Measurements from ENCODE around the gene USP2.
"Not testable (repeated sequence)": the region's sequence is repeated elsewhere in the genome, so short reads cannot be mapped to it uniquely, and the experiment has no call there.

The USP2 gene

DNA sequence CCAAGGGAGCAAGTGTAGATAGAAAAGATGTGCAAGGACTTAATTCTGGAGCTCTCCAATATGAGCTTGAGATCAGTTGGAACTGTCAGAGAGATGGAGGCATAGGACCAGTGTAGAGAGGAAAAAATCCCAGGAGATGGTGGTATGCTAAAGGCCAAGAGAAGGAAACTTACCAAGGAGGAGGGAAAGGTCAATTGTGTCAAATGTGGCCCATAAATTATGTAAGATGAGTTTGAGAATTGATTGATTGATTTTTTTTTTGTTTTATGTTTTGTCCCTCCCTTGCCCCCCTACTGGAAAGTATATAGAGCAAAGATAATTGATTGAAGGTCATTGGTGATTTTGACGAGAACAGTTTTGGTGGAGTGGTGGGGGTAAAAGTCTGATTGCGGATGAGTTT, 2.8 kb upstream of the USP2 start:
- TF ChIP-seq, protein P1, sequence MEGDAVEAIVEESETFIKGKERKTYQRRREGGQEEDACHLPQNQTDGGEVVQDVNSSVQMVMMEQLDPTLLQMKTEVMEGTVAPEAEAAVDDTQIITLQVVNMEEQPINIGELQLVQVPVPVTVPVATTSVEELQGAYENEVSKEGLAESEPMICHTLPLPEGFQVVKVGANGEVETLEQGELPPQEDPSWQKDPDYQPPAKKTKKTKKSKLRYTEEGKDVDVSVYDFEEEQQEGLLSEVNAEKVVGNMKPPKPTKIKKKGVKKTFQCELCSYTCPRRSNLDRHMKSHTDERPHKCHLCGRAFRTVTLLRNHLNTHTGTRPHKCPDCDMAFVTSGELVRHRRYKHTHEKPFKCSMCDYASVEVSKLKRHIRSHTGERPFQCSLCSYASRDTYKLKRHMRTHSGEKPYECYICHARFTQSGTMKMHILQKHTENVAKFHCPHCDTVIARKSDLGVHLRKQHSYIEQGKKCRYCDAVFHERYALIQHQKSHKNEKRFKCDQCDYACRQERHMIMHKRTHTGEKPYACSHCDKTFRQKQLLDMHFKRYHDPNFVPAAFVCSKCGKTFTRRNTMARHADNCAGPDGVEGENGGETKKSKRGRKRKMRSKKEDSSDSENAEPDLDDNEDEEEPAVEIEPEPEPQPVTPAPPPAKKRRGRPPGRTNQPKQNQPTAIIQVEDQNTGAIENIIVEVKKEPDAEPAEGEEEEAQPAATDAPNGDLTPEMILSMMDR (conservative IDR thresholded peaks at IDR 0.05; ENCODE audit: low read length): peak; percentile 35
- no peak for DNase-seq (ENCODE audit: low read depth)
- no peak overlapping the region for H3K4me3 ChIP-seq (ENCODE audit: low read length)

DNA sequence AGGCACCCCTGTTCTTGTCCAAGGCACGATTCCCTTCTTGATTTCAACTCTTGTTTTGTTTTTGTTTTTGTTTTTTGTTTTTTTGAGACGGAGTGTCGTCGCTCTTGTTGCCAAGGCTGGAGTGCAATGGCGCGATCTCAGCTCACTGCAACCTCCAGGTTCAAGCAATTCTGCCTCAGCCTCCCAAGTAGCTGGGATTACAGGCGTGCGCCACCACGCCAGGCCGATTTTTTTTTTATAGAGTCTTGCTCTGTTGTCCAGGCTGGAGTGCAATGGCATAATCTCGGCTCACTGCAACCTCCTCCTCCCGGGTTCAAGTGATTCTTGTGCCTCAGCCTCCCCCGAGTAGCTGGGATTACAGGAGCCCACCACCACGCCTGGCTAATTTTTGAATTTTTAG, 1.0 kb upstream of the USP2 start:
- not testable (repeated sequence) for H3K4me3 ChIP-seq (ENCODE audit: low read length); DNase-seq (ENCODE audit: low read depth)

DNA sequence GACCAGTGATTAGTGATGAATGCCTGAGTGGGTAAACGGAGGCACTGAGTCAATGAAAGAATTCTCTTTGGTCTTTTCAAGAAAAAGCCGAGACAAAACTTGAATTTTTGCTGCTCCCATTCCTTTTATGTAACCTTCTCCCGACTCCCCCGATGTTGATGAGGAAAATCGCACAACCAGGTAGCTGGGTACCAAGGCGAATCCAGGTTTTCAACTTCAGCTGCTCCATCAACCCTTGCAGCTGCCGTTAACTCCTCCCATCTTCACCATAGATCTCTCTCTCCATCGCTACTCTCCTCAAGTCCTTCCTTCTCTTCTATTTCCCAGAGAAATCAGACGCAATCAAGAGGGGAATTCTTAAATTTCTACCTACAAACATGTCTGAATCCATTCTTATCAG, 611 bp upstream of the USP2 start:
- H3K4me3 ChIP-seq (ENCODE audit: low read length): peak overlapping the region; percentile 64
- no peak for DNase-seq (ENCODE audit: low read depth)
- TF ChIP-seq, protein P1 (conservative IDR thresholded peaks at IDR 0.05; ENCODE audit: low read length): no peak

GRCh38 chr11:119380827-119381180, 686 bp downstream of the USP2 start:
- no peak for DNase-seq (ENCODE audit: low read depth)
- H3K4me3 ChIP-seq (ENCODE audit: low read length): peak overlapping the region; percentile 71
- TF ChIP-seq, protein P1 (conservative IDR thresholded peaks at IDR 0.05; ENCODE audit: low read length): no peak

DNA sequence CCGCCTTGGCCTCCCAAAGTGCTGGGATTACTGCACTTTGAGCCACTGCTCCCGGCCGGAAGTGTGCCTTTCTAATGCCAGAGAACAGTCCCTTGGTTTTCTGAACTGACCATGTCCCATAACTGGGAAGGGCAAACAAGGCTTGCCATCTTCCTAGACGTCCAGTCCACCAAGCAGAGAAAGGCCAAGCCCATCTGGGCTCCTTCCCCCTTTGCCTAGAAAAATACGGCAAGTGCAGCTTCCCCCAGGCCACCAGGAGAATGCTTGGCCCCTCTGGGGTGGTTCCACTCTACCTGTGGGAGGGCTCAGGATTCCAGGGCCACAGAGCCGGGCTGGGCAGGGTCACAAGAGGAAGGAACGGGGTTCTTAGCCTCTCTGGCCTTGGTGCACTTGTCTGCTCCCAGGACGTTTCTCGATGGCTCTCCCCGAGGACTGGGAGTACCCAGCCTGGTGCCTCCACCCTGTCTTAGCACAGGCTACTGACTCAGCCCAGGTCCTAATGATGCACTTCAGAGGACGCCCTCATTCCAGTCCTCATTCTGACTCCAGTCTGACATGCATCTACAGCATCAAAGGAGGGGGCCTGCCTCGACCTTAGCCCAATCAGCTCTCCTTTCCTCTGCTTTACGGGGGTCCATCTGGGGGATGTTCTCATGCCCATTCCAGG, 1.2 kb downstream of the USP2 start:
- H3K4me3 ChIP-seq (ENCODE audit: low read length): no peak overlapping the region
- no peak for DNase-seq (ENCODE audit: low read depth)
- TF ChIP-seq, protein P1 (conservative IDR thresholded peaks at IDR 0.05; ENCODE audit: low read length): no peak

DNA sequence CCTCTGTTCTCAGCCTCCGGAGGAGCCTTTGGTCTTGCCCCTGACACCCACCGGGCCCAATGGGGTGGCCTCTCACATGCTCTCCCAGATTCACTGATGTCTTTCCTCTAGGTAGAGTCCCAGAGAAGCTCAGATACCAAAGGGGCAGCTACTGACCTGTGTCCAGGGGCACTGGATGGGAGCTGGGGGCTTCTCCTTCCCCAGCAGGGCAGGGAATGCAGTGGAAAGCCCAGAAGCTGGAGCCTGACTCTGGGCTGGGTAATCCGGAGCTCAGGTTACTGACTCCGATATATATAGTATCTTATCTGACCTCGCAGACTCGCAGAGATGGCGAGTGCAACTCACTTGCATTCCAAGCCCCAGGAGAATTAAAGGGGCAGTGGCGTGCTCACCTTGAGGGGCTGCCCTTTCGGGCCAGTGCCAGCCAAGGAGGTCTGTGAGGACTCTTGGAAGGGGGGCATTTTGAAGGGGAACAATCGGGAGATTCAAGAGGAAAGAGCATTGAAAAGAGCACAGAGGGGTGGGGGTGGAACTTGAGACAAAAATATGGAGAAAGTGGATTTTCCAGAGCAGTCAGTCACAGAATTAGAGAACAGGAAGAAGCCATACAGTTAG, 2.5 kb downstream of the USP2 start:
- H3K4me3 ChIP-seq (ENCODE audit: low read length): no peak overlapping the region
- TF ChIP-seq, protein P1 (conservative IDR thresholded peaks at IDR 0.05; ENCODE audit: low read length): no peak

GRCh38 chr11:119377961-119378667, 3.4 kb downstream of the USP2 start:
- H3K4me3 ChIP-seq (ENCODE audit: low read length): no peak overlapping the region
- DNase-seq (ENCODE audit: low read depth): no peak
- TF ChIP-seq, protein P1 (conservative IDR thresholded peaks at IDR 0.05; ENCODE audit: low read length): no peak

More for the DNA sequence above, 2.5 kb downstream of the USP2 start:
- DNase-seq (ENCODE audit: low read depth): no peak

Data from AG10803 (cell line).